SK-N-SH treated with all-trans-retinoic acid at 6 μM for 48 hours (cell line): Measurements from ENCODE around the gene ST6GALNAC3.

Experiments used
- CREB5 ChIP-seq: fragments of 250-450 bp; sonication (Bioruptor Pico); IDR thresholded peaks from 2 replicates; pipeline ENCODE4 v1.5.1; 2020; ENCODE audit warnings: low read depth, mild to moderate bottlenecking, moderate library complexity
- CSDC2 ChIP-seq: fragments of 250-450 bp; sonication (Bioruptor Pico); IDR thresholded peaks from 2 replicates; pipeline ENCODE4 v1.5.0; 2020; ENCODE audit warnings: mild to moderate bottlenecking, moderate library complexity
- ESRRG ChIP-seq: fragments of 250-450 bp; sonication (Bioruptor Pico); IDR thresholded peaks from 2 replicates; pipeline ENCODE4 v1.6.1; 2021; ENCODE audit warnings: mild to moderate bottlenecking
- GLIS3 ChIP-seq: fragments of 250-450 bp; sonication (Bioruptor Pico); IDR thresholded peaks from 2 replicates; pipeline ENCODE4 v1.5.0; 2020; ENCODE audit warnings: mild to moderate bottlenecking, moderate library complexity
- OSR1 ChIP-seq: fragments of 250-450 bp; sonication (Bioruptor Pico); IDR thresholded peaks from 2 replicates; pipeline ENCODE4 v1.8.0; 2022; ENCODE audit warnings: moderate library complexity, mild to moderate bottlenecking, inconsistent platforms
- PATZ1 ChIP-seq: fragments of 250-450 bp; sonication (Bioruptor Pico); IDR thresholded peaks from 2 replicates; pipeline ENCODE4 v1.8.0; 2020; ENCODE audit warnings: mild to moderate bottlenecking, moderate library complexity, borderline replicate concordance
- POU6F1 ChIP-seq: fragments of 250-450 bp; sonication (Bioruptor Pico); IDR thresholded peaks from 2 replicates; pipeline ENCODE4 v1.8.0; 2021; ENCODE audit warnings: low read depth, mild to moderate bottlenecking, moderate library complexity, borderline replicate concordance
- RARB ChIP-seq: fragments of 250-450 bp; sonication (Bioruptor Pico); IDR thresholded peaks from 2 replicates; pipeline ENCODE4 v1.8.0; 2021; ENCODE audit warnings: mild to moderate bottlenecking, moderate library complexity
- SNAI2 ChIP-seq: fragments of 250-450 bp; sonication (Bioruptor Pico); IDR thresholded peaks from 2 replicates; pipeline ENCODE4 v1.5.0; 2020; ENCODE audit warnings: mild to moderate bottlenecking, moderate library complexity
- TCF4 ChIP-seq: fragments of 250-450 bp; sonication (Bioruptor Pico); IDR thresholded peaks from 2 replicates; pipeline ENCODE4 v1.8.0; 2021; ENCODE audit warnings: mild to moderate bottlenecking, moderate library complexity, borderline replicate concordance
- TOX ChIP-seq: fragments of 250-450 bp; sonication (Bioruptor Pico); IDR thresholded peaks from 2 replicates; pipeline ENCODE4 v1.8.0; 2021; ENCODE audit warnings: mild to moderate bottlenecking, moderate library complexity, borderline replicate concordance
- ZFP3 ChIP-seq: fragments of 250-450 bp; sonication (Bioruptor Pico); IDR thresholded peaks from 2 replicates; pipeline ENCODE4 v1.5.0; 2020; ENCODE audit warnings: mild to moderate bottlenecking, moderate library complexity
- ZNF8 ChIP-seq: fragments of 450-650 bp; formaldehyde crosslinking; IDR thresholded peaks from 2 replicates; pipeline ENCODE4 v1.5.0; 2020; ENCODE audit warnings: mild to moderate bottlenecking, moderate library complexity

GRCh38 chr1:76147917-76148316, 73.4 kb downstream of the ST6GALNAC3 start:
- TF ChIP-seq TCF4 (CRISPR knock-in tag), result no peak
- TF ChIP-seq ZFP3 (CRISPR knock-in tag), result no peak
- no peak for TF ChIP-seq SNAI2 (CRISPR knock-in tag)
- TF ChIP-seq PATZ1 (CRISPR knock-in tag), result no peak
- TF ChIP-seq GLIS3 (CRISPR knock-in tag), result no peak
- no peak for TF ChIP-seq POU6F1 (CRISPR knock-in tag)
- TF ChIP-seq RARB (CRISPR knock-in tag), result no peak
- TF ChIP-seq OSR1 (CRISPR knock-in tag), result no peak
- TF ChIP-seq CREB5 (CRISPR knock-in tag), result no peak
- TF ChIP-seq CSDC2 (CRISPR knock-in tag), result no peak
- TF ChIP-seq ESRRG (CRISPR knock-in tag), result no peak
- no peak for TF ChIP-seq TOX
- TF ChIP-seq ZNF8 (CRISPR knock-in tag), result no peak
